D341Med (cell line): ENCODE measurements around the gene GSS.

Experiments used
- DNase-seq: peaks from one replicate; pipeline ENCODE4 v3.0.0; 2012; ENCODE audit warnings: low spot score

The GSS gene

GRCh38 chr20:34955231-34956040 is at the start of gene GSS, which contains the start of gene MYH7B:
GSS (minus strand) TSS chr20:34955806; CDS start chr20:34951852, 3,954 bp downstream.
MYH7B (plus strand) TSS chr20:34955868; CDS start chr20:34978006, 22,138 bp downstream.
- DNase-seq: peak; percentile 99

GRCh38 chr20:35004749-35005462 is 49.3 kb upstream of the GSS start:
- DNase-seq: no peak

GRCh38 chr20:35004051-35004725 is 48.6 kb upstream of the GSS start:
- no peak for DNase-seq

GRCh38 chr20:35003211-35004031 is 47.8 kb upstream of the GSS start:
- DNase-seq: no peak

- DNase-seq: no peak
These were observed 47.0 kb upstream of the GSS start for GRCh38 chr20:35002426-35003210.

- no peak for DNase-seq
These were observed 46.2 kb upstream of the GSS start for GRCh38 chr20:35001596-35002362.

GRCh38 chr20:35000922-35001595 is 45.5 kb upstream of the GSS start:
- no peak for DNase-seq

- no peak for DNase-seq
These were observed 44.8 kb upstream of the GSS start for GRCh38 chr20:35000311-35000921.

GRCh38 chr20:34999782-35000181 is 44.2 kb upstream of the GSS start:
- no peak for DNase-seq

GRCh38 chr20:34999021-34999451 is 43.4 kb upstream of the GSS start:
- DNase-seq: no peak

GRCh38 chr20:34998331-34998950 is 42.8 kb upstream of the GSS start:
- DNase-seq: no peak

- no peak for DNase-seq
These were observed 42.2 kb upstream of the GSS start for GRCh38 chr20:34997774-34998173.

- no peak for DNase-seq
These were observed 41.5 kb upstream of the GSS start for GRCh38 chr20:34997131-34997561.

GRCh38 chr20:34996243-34997028 is 40.8 kb upstream of the GSS start:
- DNase-seq: no peak

GRCh38 chr20:34995696-34996095 is 40.1 kb upstream of the GSS start:
- DNase-seq: no peak

GRCh38 chr20:34995192-34995591 is 39.6 kb upstream of the GSS start:
- no peak for DNase-seq

- DNase-seq: no peak
These were observed 39.0 kb upstream of the GSS start for GRCh38 chr20:34994509-34995131.
